Measurements from ENCODE around the gene CHAD.
"Not testable (repeated sequence)": the region's sequence is repeated elsewhere in the genome, so short reads cannot be mapped to it uniquely, and the experiment has no call there.

Gene CHAD

GRCh38 chr17:50426814-50427787, 41.6 kb downstream of the CHAD start:
- DNase-seq (ENCODE audit: low read depth in 2 of 2) = no peak

GRCh38 chr17:50426472-50426782, 42.3 kb downstream of the CHAD start:
- DNase-seq (ENCODE audit: low read depth in 2 of 2) = no peak

GRCh38 chr17:50425682-50426471, 42.8 kb downstream of the CHAD start, which contains the start of gene ACSF2:
TSS of gene ACSF2 (plus strand) at chr17:50426218. CDS start at chr17:50426262, 44 bp downstream.
- peak; percentile 38 to 66 for DNase-seq (ENCODE audit: low read depth in 2 of 2)

GRCh38 chr17:50424996-50425681, 43.5 kb downstream of the CHAD start:
- no peak for DNase-seq (ENCODE audit: low read depth in 2 of 2)

- no peak for DNase-seq (ENCODE audit: low read depth in 2 of 2)
Measured at GRCh38 chr17:50424246-50424995, 44.3 kb downstream of the CHAD start.

GRCh38 chr17:50423553-50424159, 45.0 kb downstream of the CHAD start:
- DNase-seq (ENCODE audit: low read depth in 2 of 2) = no peak

- DNase-seq (ENCODE audit: low read depth in 2 of 2) = no peak
Measured at GRCh38 chr17:50422738-50423137, 45.9 kb downstream of the CHAD start.

GRCh38 chr17:50421308-50422051, 47.2 kb downstream of the CHAD start:
- DNase-seq (ENCODE audit: low read depth in 2 of 2) = no peak

- DNase-seq (ENCODE audit: low read depth in 2 of 2) = no peak
Measured at GRCh38 chr17:50420419-50421112, 48.1 kb downstream of the CHAD start.

- not testable (repeated sequence) for DNase-seq (ENCODE audit: low read depth in 2 of 2)
Measured at GRCh38 chr17:50419577-50419976, 49.1 kb downstream of the CHAD start.

- DNase-seq (ENCODE audit: low read depth in 2 of 2) = no peak
Measured at GRCh38 chr17:50414808-50415207, 53.9 kb downstream of the CHAD start.
